ENCODE measurements around the gene SOS1. TPM values are rescaled to one million over a fixed set of nuclear protein-coding genes. Genes with fewer than 3 reads are reported as not detected.

SOS1 gene
- total and polyA plus RNA-seq, 2 donors (not counting 1 experiment from before 2014, with no cell fraction given) = 18.2 to 58.1 TPM

- no CpG with 5 or more reads among the region's 1 CpG for WGBS (ENCODE audit: insufficient coverage)
- no peak for DNase-seq
- Mint-ChIP-seq H3K27me3 (no peaks in the 10 kb centered on the region), H3K4me3 (no peak overlapping the region), H3K27ac (no peak overlapping the region), H3K9me3 (ENCODE audit: insufficient read depth) (no peaks in the 10 kb centered on the region), H3K4me1 (no peaks in the 10 kb centered on the region)
- Histone ChIP-seq H3K27me3 (replicated peaks in 1 of 4; ENCODE audit: control extremely low read depth in 1 of 4, control insufficient read depth in 3 of 4, insufficient read depth in 4 of 4, low read length in 3 of 4) (no peaks in the 10 kb centered on the region), H3K27ac (ENCODE audit: low read length in 2 of 2) (no peak overlapping the region), H3K36me3 (replicated peaks in 1 of 2; ENCODE audit: control extremely low read depth in 1 of 2, control insufficient read depth in 1 of 2, extremely low read depth in 1 of 2, insufficient read depth in 2 of 2, low read length in 1 of 2) (peaks cover 11 to 24% of the 10 kb centered on the region in 2 experiments), H3K9me3 (ENCODE audit: control extremely low read depth in 1 of 3, control insufficient read depth in 2 of 3, insufficient read depth in 1 of 3, low read length in 2 of 3) (no peaks in the 10 kb centered on the region), H4K20me1 (ENCODE audit: control insufficient read depth, insufficient read depth, low read length, poor library complexity, severe bottlenecking) (no peaks in the 10 kb centered on the region), H3K4me3 (ENCODE audit: control extremely low read depth in 1 of 5, extremely low read depth in 1 of 5, insufficient read depth in 1 of 5, low read depth in 2 of 5, low read length in 4 of 5) (no peak overlapping the region), H3K9ac (ENCODE audit: low read length) (no peak overlapping the region), H3K4me1 (ENCODE audit: control insufficient read depth in 2 of 2, insufficient read depth in 2 of 2, low read length in 2 of 2) (no peaks in the 10 kb centered on the region), H2AFZ (ENCODE audit: insufficient read depth, low read depth, low read length, poor library complexity, severe bottlenecking) (no peak overlapping the region), H3K79me2 (ENCODE audit: control insufficient read depth, insufficient read depth, low read length) (no peaks in the 10 kb centered on the region), H3K4me2 (replicated peaks; ENCODE audit: low read depth, low read length, poor library complexity, severe bottlenecking) (no peak overlapping the region)
- intact Hi-C loops (cut with micrococcal nuclease) = no loop called here
- POLR2A ChIA-PET = no interaction called here
- CTCF ChIA-PET = no interaction called here
- TF ChIP-seq CTCF (IDR thresholded peaks at IDR 0.05) (no peak), EZH2 (IDR thresholded peaks at IDR 0.05; ENCODE audit: borderline replicate concordance, insufficient read depth, low read depth, low read length, poor library complexity, severe bottlenecking) (no peak)
- no peak for ATAC-seq (ENCODE audit: low read depth)
Observed at GRCh38 chr2:39015424-39015823, 105.4 kb downstream of the SOS1 start.

GRCh38 chr2:39013871-39014270 is 107.0 kb downstream of the SOS1 start:
- DNase-seq (no peak), ATAC-seq (ENCODE audit: low read depth) (no peak)
- TF ChIP-seq CTCF (IDR thresholded peaks at IDR 0.05) (no peak), EZH2 (IDR thresholded peaks at IDR 0.05; ENCODE audit: borderline replicate concordance, insufficient read depth, low read depth, low read length, poor library complexity, severe bottlenecking) (no peak)
- no peak overlapping the region for H3K4me3 Mint-ChIP-seq
- intact Hi-C loops (cut with micrococcal nuclease) = no loop called here
- Histone ChIP-seq H3K27me3 (replicated peaks in 1 of 4; ENCODE audit: control extremely low read depth in 1 of 4, control insufficient read depth in 3 of 4, insufficient read depth in 4 of 4, low read length in 3 of 4) (no peaks in the 10 kb centered on the region), H3K9ac (ENCODE audit: low read length) (no peak overlapping the region), H3K4me1 (ENCODE audit: control insufficient read depth in 2 of 2, insufficient read depth in 2 of 2, low read length in 2 of 2) (no peaks in the 10 kb centered on the region), H3K4me2 (replicated peaks; ENCODE audit: low read depth, low read length, poor library complexity, severe bottlenecking) (no peak overlapping the region), H2AFZ (ENCODE audit: insufficient read depth, low read depth, low read length, poor library complexity, severe bottlenecking) (no peak overlapping the region), H3K4me3 (ENCODE audit: control extremely low read depth in 1 of 5, extremely low read depth in 1 of 5, insufficient read depth in 1 of 5, low read depth in 2 of 5, low read length in 4 of 5) (no peak overlapping the region), H3K27ac (ENCODE audit: low read length in 2 of 2) (no peak overlapping the region), H4K20me1 (ENCODE audit: control insufficient read depth, insufficient read depth, low read length, poor library complexity, severe bottlenecking) (no peaks in the 10 kb centered on the region), H3K79me2 (ENCODE audit: control insufficient read depth, insufficient read depth, low read length) (no peaks in the 10 kb centered on the region), H3K9me3 (ENCODE audit: control extremely low read depth in 1 of 3, control insufficient read depth in 2 of 3, insufficient read depth in 1 of 3, low read length in 2 of 3) (peaks cover 0 to 3% (median 0%) of the 10 kb centered on the region in 3 donors), H3K36me3 (replicated peaks in 1 of 2; ENCODE audit: control extremely low read depth in 1 of 2, control insufficient read depth in 1 of 2, extremely low read depth in 1 of 2, insufficient read depth in 2 of 2, low read length in 1 of 2) (peaks cover 14 to 25% of the 10 kb centered on the region in 2 experiments)
- H3K27ac Mint-ChIP-seq = no peak overlapping the region
- WGBS (ENCODE audit: insufficient coverage) = no CpG with 5 or more reads among the region's 3 CpGs
- CTCF ChIA-PET = no interaction called here
- peaks cover 1% of the 10 kb centered on the region for H3K9me3 Mint-ChIP-seq (ENCODE audit: insufficient read depth)
- no peaks in the 10 kb centered on the region for H3K27me3 Mint-ChIP-seq
- peaks cover 1% of the 10 kb centered on the region for H3K4me1 Mint-ChIP-seq
- POLR2A ChIA-PET = no interaction called here

All from B cell (primary cell).